Natural killer cell (primary cell): ENCODE measurements around the gene SH2D6. TPM values are rescaled to one million over a fixed set of nuclear protein-coding genes. Genes with fewer than 3 reads are reported as not detected.
"Not testable (repeated sequence)": the region's sequence is repeated elsewhere in the genome, so short reads cannot be mapped to it uniquely, and the experiment has no call there.

Source experiments
- ATAC-seq, 3 donors: fragments of 150-1000 bp in 2 of 3; fragments of 200-7000 bp in 1 of 3; cut with Tn5 transposase; 1 replicate in 1 of 3; 2 replicates in 2 of 3; pipeline ENCODE4 v1.10.0; 2021; ENCODE audit warnings: mild to moderate bottlenecking in 2 of 3, moderate library complexity in 2 of 3
- DNase-seq, 2 donors: peaks; one replicate each; pipeline versions ENCODE4 v3.0.0 to v3.0.0-alpha.2; 2013 to 2021; ENCODE audit warnings: mixed read lengths in 1 of 2
- H3K27ac ChIP-seq: one replicate; pipeline ENCODE4 v1.5.1; 2013; ENCODE audit warnings: mild to moderate bottlenecking, low read length
- H3K27me3 ChIP-seq: one replicate; pipeline ENCODE4 v1.6.1; 2013; ENCODE audit warnings: low read length; ENCODE audit not compliant: control insufficient read depth, insufficient read depth
- H3K36me3 ChIP-seq: one replicate; pipeline ENCODE4 v1.6.1; 2013; ENCODE audit warnings: low read length; ENCODE audit not compliant: control insufficient read depth, insufficient read depth
- H3K4me1 ChIP-seq: one replicate; pipeline ENCODE4 v1.6.1; 2013; ENCODE audit warnings: low read length; ENCODE audit not compliant: control insufficient read depth, insufficient read depth
- H3K4me3 ChIP-seq: one replicate; pipeline ENCODE4 v1.5.1; 2013; ENCODE audit warnings: low read length
- H3K9me3 ChIP-seq: one replicate; pipeline ENCODE4 v1.6.1; 2013; ENCODE audit warnings: low read length; ENCODE audit not compliant: control insufficient read depth, insufficient read depth
- H3K27ac Mint-ChIP-seq, 2 donors: one replicate each; pipeline ENCODE4 v1.8.0; 2022; ENCODE audit warnings: mild to moderate bottlenecking in 2 of 2, mixed read lengths in 2 of 2, moderate library complexity in 1 of 2
- H3K27me3 Mint-ChIP-seq, 2 donors: one replicate each; pipeline ENCODE4 v1.8.0; 2022; ENCODE audit warnings: low read depth in 2 of 2, mixed read lengths in 2 of 2
- H3K36me3 Mint-ChIP-seq: one replicate; pipeline ENCODE4 v1.8.0; 2022; ENCODE audit warnings: mixed read lengths
- H3K4me1 Mint-ChIP-seq, 2 donors: one replicate each; pipeline ENCODE4 v1.8.0; 2022; ENCODE audit warnings: mixed read lengths in 2 of 2
- H3K4me3 Mint-ChIP-seq: one replicate; pipeline ENCODE4 v1.8.0; 2022; ENCODE audit warnings: mild to moderate bottlenecking, moderate library complexity, mixed read lengths
- H3K9me3 Mint-ChIP-seq, 2 donors: one replicate each; pipeline ENCODE4 v1.8.0; 2022; ENCODE audit warnings: mixed read lengths in 2 of 2
- WGBS: methylation state at CpG from one replicate; pipeline ENCODE4 v1.1.7; 2013; ENCODE audit warnings: missing lambda C conversion rate; ENCODE audit not compliant: insufficient coverage; 5-methylcytosine and 5-hydroxymethylcytosine counted together
- intact Hi-C: fragments of 100-400 bp; cut with micrococcal nuclease; formaldehyde crosslinking; loops from one replicate; pipeline ENCODE4 v1.14.2; 2022
- total RNA-seq, 4 donors: library from RNA; stranded (reverse); fragments of 120-200 nt in 1 of 4; gene quantifications; one replicate each; pipeline versions ENCODE4 v1.2.3 to v1.2.4, GENCODE V29; 2013 to 2022
- TF ChIP-seq, protein P1 (sequence below): fragments of 200-600 bp; IDR thresholded peaks from one replicate; pipeline ENCODE4 v1.8.0; 2022; ENCODE audit warnings: antibody characterized with exemption

SH2D6 gene
- total RNA-seq, 3 donors from 2014 or later (not counting 1 experiment from before 2014, with no cell fraction given): 0.21 to 0.57 TPM; not detected in 1

DNA sequence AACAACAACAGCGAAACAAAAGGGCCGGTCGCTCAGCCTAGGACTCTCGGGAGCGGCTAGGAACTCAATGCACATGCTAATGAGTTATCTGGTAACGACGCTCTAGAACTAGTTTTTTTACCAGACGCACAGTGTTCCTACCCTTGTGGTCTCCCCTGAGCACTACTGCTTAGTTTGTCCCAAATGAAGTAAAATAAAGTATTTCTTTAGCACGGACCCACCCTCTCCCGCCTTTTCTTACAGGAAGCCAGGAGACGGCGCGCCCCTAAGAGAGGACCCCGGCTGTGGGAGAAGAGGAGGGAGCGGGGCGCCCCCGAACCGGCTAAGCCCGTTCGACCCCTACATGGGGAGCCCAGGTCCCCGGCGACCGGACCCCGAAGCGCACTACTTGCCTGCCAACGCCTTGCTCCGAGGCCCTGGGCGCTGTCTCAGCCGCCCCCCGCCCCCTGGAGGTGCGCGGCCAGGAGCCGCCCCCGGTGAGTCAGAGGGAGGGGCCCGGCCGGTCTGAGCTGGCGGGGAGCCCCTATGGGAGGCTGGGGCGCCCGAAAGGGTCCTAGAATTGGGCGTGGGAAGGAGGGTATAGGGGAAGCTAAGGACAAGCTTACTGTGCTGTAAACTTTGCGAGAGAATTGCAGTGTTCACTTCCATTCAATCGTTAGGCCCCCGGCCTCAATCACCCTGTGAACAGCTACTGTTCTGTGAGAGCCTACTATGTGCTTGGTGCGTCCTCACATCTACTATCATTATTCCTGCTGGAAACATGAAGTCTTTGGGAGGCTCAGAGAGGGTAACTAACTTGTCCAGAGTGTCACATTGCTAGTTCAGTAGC lies 4.7 kb upstream of the SH2D6 start:
- Mint-ChIP-seq H3K4me1 (peaks cover 50 to 56% of the 10 kb centered on the region in 2 donors), H3K9me3 (no peaks in the 10 kb centered on the region)
- H3K4me1 ChIP-seq: peaks cover 70% of the 10 kb centered on the region

GRCh38 chr2:85414421-85414759 lies 4.1 kb upstream of the SH2D6 start:
- Mint-ChIP-seq H3K4me1 (peaks cover 44 to 56% of the 10 kb centered on the region in 2 donors), H3K27me3 (peaks cover 0 to 21% of the 10 kb centered on the region in 2 donors)
- H3K27ac Mint-ChIP-seq, H3K36me3 Mint-ChIP-seq, H3K36me3 ChIP-seq, H3K4me3 Mint-ChIP-seq, H3K4me3 ChIP-seq, ATAC-seq, intact Hi-C loops, DNase-seq, H3K27ac ChIP-seq, H3K27me3 ChIP-seq, H3K9me3 ChIP-seq, H3K9me3 Mint-ChIP-seq: not testable (repeated sequence)
- 88% methylated on average over 5 of the region's 5 CpGs for WGBS
- H3K4me1 ChIP-seq: peaks cover 70% of the 10 kb centered on the region

More for the DNA sequence above, 4.7 kb upstream of the SH2D6 start:
- Histone ChIP-seq H3K36me3 (no peaks in the 10 kb centered on the region), H3K9me3 (no peaks in the 10 kb centered on the region), H3K27ac (no peak overlapping the region), H3K4me3 (peak overlapping the region; percentile 40), H3K27me3 (no peaks in the 10 kb centered on the region)
- intact Hi-C loops: no loop called here
- 14% methylated on average over 44 of the region's 44 CpGs for WGBS
- peak in 1 of 3 donors; percentile 50 for ATAC-seq
- Mint-ChIP-seq H3K36me3 (no peaks in the 10 kb centered on the region), H3K27me3 (peaks cover 0 to 21% of the 10 kb centered on the region in 2 donors), H3K27ac (peak overlapping the region in 1 of 2 donors; percentile 73), H3K4me3 (peak overlapping the region; percentile 86)
- TF ChIP-seq, protein P1, sequence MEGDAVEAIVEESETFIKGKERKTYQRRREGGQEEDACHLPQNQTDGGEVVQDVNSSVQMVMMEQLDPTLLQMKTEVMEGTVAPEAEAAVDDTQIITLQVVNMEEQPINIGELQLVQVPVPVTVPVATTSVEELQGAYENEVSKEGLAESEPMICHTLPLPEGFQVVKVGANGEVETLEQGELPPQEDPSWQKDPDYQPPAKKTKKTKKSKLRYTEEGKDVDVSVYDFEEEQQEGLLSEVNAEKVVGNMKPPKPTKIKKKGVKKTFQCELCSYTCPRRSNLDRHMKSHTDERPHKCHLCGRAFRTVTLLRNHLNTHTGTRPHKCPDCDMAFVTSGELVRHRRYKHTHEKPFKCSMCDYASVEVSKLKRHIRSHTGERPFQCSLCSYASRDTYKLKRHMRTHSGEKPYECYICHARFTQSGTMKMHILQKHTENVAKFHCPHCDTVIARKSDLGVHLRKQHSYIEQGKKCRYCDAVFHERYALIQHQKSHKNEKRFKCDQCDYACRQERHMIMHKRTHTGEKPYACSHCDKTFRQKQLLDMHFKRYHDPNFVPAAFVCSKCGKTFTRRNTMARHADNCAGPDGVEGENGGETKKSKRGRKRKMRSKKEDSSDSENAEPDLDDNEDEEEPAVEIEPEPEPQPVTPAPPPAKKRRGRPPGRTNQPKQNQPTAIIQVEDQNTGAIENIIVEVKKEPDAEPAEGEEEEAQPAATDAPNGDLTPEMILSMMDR: no peak
- peak; percentile 41 to 51 for DNase-seq

GRCh38 chr2:85414761-85415553 lies 3.6 kb upstream of the SH2D6 start:
- WGBS: 89% methylated on average over 7 of the region's 7 CpGs
- Histone ChIP-seq H3K27me3 (no peaks in the 10 kb centered on the region), H3K4me1 (peaks cover 65% of the 10 kb centered on the region), H3K9me3 (no peaks in the 10 kb centered on the region), H3K36me3 (no peaks in the 10 kb centered on the region), H3K4me3 (no peak overlapping the region), H3K27ac (no peak overlapping the region)
- no peak for DNase-seq
- no peaks in the 10 kb centered on the region for H3K36me3 Mint-ChIP-seq
- TF ChIP-seq, protein P1: no peak
- H3K4me3 Mint-ChIP-seq: peak overlapping the region; percentile 21
- peak overlapping the region in 1 of 2 donors; percentile 44 for H3K27ac Mint-ChIP-seq
- peaks cover 38 to 51% of the 10 kb centered on the region in 2 donors for H3K4me1 Mint-ChIP-seq
- H3K9me3 Mint-ChIP-seq: no peaks in the 10 kb centered on the region
- peak in 1 of 3 donors; percentile 23 for ATAC-seq
- intact Hi-C loops: no loop called here
- peaks cover 0 to 21% of the 10 kb centered on the region in 2 donors for H3K27me3 Mint-ChIP-seq
